Fibroblast of villous mesenchyme (primary cell): ENCODE results near the gene TRIM6. TPM values are rescaled to one million over a fixed set of nuclear protein-coding genes. Genes with fewer than 3 reads are reported as not detected.
"Not testable (repeated sequence)": the region's sequence is repeated elsewhere in the genome, so short reads cannot be mapped to it uniquely, and the experiment has no call there.

ENCODE experiments used
- DNase-seq: peaks from one replicate; pipeline ENCODE4 v3.0.0-alpha.2; 2010; ENCODE audit warnings: low read depth
- H3K4me3 ChIP-seq: 2 replicates; pipeline ENCODE4 v1.5.1; 2011; ENCODE audit warnings: low read depth, mild to moderate bottlenecking, low read length
- CTCF ChIP-seq: IDR thresholded peaks from 2 replicates; pipeline ENCODE4 v1.5.1; 2012; ENCODE audit warnings: low read depth, mild to moderate bottlenecking, low read length; ENCODE audit not compliant: insufficient read depth
- total RNA-seq: library from RNA; depleted of rRNA; stranded (reverse); fragments of >200 nt; gene quantifications from 2 replicates; pipeline ENCODE4 v1.2.3, GENCODE V29; 2012

TRIM6 gene
- total RNA-seq, 1 donor = 6.5 TPM

DNA sequence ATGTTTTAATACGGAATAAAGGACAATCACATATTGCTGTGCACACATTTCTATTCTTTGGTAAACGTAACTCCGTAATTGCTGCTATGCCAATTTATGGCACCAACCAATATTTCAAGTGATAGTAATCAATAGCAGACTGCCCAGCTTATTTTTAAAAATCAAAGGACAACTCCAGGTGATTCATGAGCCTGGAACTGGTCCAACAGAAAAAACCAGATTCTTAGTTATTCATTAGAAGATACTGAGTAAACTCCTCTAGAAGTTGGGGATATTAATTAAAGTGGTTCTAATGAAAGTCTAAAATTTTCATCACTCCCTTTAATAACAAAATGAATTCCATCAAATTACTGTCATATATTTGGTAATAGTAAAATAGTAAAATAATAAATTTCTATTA, 38.7 kb upstream of the TRIM6 start:
- no peak for TF ChIP-seq CTCF
- no peak for DNase-seq
- no peak overlapping the region for H3K4me3 ChIP-seq

DNA sequence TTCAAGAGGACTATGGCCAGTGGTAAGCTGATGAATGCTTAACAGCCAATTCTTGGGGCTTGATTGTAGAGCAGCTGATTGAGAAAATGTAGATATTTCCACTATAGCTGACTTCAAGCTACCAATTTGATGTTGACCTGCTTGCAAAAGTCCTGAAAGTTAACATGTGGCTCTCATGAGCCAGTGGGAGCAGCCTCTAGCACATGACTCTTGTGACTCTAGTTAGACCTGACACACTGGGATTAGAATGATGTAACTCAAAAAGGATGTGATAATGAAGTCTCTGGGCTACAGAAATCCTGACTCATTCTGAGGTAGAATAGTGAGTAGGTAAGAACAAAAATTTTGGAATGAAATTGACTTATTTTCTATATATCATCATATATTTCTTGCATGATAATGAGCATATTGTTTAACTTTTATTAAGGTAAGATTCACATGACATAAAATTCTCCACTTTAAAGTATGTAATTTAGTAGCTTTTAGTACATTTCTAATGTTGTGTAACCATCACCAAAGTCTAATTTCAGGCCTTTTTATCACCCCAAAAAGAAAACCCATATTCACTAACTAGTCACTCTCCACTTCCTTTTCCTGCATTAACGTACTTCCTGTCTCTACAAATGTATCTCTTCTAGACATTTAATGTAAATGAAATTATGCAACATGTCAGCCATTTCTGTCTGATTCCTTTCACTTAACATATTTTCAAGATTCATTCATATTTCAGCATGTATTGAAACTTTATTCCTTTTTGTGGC, 32.0 kb upstream of the TRIM6 start:
- TF ChIP-seq CTCF = no peak
- no peak for DNase-seq
- no peak overlapping the region for H3K4me3 ChIP-seq

DNA sequence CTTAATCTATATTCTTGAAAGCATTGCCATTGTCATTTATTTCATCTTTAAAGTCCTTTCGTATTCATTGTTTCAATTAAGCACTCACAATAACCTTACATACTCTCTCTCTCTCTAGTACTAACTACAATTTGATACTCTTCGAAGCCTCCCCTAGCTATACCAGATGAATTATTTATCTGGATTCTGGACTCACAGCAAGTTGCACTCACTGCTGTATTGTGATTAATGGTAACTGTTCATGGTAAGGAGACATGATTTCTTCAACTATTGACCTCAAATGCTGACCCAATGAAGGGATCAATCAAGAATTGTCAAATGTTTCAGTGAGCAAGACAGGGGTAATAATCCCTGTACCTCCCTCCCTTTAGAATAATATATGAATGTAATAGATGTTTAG, 21.8 kb upstream of the TRIM6 start:
- no peak for TF ChIP-seq CTCF
- no peak for DNase-seq
- H3K4me3 ChIP-seq = no peak overlapping the region

- TF ChIP-seq CTCF = no peak
- no peak for DNase-seq
- H3K4me3 ChIP-seq = no peak overlapping the region
Observed at GRCh38 chr11:5575152-5575551, 21.3 kb upstream of the TRIM6 start.

GRCh38 chr11:5577101-5577500, 19.3 kb upstream of the TRIM6 start:
- TF ChIP-seq CTCF = no peak
- no peak overlapping the region for H3K4me3 ChIP-seq
- no peak for DNase-seq

- TF ChIP-seq CTCF = no peak
- no peak for DNase-seq
- H3K4me3 ChIP-seq = no peak within 1 kb of the TSS
Observed at GRCh38 chr11:5580577-5580976, 15.9 kb upstream of the TRIM6 start, which contains the start of gene OR52B6. Gene OR52B6 (plus strand): TSS chr11:5580877. CDS start chr11:5580877, 0 bp downstream.

- no peak for DNase-seq
- no peak for TF ChIP-seq CTCF
Observed at GRCh38 chr11:5581014-5581413, 15.4 kb upstream of the TRIM6 start.

GRCh38 chr11:5584458-5584857, 12.0 kb upstream of the TRIM6 start:
- not testable (repeated sequence) for DNase-seq, H3K4me3 ChIP-seq

More at GRCh38 chr11:5581014-5581413, 15.4 kb upstream of the TRIM6 start:
- H3K4me3 ChIP-seq = no peak overlapping the region

- DNase-seq = not testable (repeated sequence)
Observed at GRCh38 chr11:5589906-5590305, 6.5 kb upstream of the TRIM6 start.

More at GRCh38 chr11:5589906-5590305, 6.5 kb upstream of the TRIM6 start:
- H3K4me3 ChIP-seq = not testable (repeated sequence)
